Peyer's patch (tissue), 4 donors: Measurements from ENCODE around the gene GNMT.

ENCODE experiments used
- CTCF ChIP-seq, 6 experiments: fragments of 450-650 bp in 4 of 6; fragments of 200-600 bp in 2 of 6; sonication (generic) in 1 of 6; IDR thresholded peaks; one replicate each; pipeline ENCODE4 v1.5.1; 2017 to 2019; ENCODE audit warnings: antibody characterized with exemption in 6 of 6, mild to moderate bottlenecking in 3 of 6, moderate library complexity in 1 of 6
- POLR2A ChIP-seq, 2 donors: fragments of 450-650 bp; IDR thresholded peaks; one replicate each; pipeline ENCODE4 v1.5.1; 2017; ENCODE audit warnings: antibody characterized with exemption in 2 of 2, mild to moderate bottlenecking in 2 of 2, moderate library complexity in 2 of 2

DNA sequence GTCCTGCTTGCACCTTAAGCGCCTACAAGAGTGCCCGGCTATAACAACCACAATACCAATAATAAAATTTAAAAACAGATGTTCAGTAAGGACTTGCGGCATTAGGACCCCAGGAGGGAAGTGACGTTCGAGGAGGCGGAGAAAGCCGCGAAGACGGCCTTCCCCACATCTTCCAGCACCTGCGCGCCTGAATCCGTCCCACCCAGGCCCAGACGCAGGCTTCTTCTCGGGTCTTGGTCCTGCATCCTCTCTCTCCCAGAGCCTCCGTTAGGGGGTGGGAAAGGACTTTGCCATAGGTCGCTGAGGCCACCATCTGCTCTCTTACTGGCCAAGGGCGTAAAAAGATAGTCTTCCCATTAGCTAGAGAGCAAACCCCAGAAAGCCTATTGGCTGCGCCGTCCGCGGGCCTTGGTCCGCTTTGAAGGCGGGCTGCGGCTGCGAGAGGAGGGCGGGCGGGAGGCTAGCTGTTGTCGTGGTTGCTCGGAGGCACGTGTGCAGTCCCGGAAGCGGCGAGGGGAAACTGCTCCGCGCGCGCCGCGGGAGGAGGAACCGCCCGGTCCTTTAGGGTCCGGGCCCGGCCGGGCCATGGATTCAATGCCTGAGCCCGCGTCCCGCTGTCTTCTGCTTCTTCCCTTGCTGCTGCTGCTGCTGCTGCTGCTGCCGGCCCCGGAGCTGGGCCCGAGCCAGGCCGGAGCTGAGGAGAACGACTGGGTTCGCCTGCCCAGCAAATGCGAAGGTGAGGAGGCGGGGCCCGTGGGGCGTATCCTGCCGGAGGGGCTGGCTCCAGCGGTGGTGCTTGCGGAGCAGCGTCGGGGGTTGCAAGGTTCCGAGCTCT, 31.4 kb upstream of the GNMT start, which contains the start of gene CNPY3:
- peak in 2 of 6 experiments; percentile 10 to 24 for TF ChIP-seq CTCF (IDR thresholded peaks at IDR 0.05)
- TF ChIP-seq POLR2A (IDR thresholded peaks at IDR 0.05), result peak; percentile 69 to 75
